ENCODE data around the gene CCS.
A peak's percentile ranks its signal among the peaks of the same experiment; 100 is the strongest.
"Not testable (repeated sequence)": the region's sequence is repeated elsewhere in the genome, so short reads cannot be mapped to it uniquely, and the experiment has no call there.

Gene CCS

DNA sequence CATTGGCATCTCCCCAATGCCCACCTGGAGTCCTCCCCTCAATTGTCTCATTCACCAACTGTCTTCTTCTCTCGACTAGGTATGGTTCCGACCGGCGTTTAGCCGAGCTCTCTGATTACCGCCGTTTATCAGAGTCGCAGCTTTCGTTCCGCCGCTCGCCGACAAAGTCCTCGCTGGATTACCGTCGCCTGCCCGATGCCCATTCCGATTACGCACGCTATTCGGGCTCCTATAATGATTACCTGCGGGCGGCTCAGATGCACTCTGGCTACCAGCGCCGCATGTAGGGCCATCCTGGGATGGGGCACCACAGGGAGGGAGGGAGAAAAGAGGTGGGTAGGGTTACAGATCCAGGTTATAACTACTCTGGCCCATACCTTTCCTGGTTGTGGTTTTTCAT lies 33.4 kb downstream of the CCS start:
- DNase-seq (ENCODE audit: low read depth), result no peak

DNA sequence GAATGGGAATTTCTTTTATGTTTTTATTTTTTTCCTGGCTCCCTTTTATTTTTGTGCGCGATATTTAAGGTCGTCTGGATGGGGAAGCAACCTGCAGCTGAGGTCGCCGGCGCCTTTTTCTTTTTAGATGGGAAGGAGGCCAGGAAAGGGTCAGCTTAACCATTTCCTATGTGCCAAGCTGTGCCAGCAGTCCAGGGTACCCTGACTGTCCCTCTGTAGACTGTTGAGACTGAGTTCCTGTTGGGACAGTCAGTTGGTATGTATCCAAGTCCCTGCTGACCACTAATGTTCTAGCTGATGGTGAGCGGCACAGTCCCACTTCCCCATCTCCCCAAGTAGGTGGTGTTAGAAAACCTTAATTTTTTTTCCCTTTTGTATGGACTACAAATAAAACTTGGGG lies 33.9 kb downstream of the CCS start:
- no peak for DNase-seq (ENCODE audit: low read depth)

DNA sequence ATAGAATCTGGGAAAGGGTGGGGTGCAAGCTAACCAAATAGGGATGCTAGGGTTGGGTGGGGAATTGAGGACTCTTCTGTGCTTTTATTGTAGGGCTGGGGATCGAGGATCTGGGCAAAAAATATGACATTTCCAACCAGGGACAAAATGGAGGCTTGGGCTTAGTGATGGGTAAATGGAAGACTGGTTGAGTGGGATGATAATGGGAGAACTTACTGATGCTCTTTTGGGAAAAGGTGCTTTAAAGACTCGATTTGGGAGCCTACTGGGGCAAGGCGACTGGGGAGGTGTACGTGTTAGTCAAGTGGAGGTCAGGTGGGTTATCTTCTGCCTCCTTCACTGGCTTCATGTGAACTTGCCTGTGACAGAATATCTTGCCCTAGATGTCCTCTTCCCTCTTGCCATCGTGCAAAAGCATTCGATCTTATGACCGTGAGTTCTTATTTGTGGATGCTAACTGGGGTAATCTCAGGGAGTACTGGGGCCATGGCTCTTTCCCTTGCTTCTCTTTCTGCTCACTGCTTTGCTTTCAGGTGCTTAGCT lies 35.1 kb downstream of the CCS start:
- DNase-seq (ENCODE audit: low read depth), result no peak

DNA sequence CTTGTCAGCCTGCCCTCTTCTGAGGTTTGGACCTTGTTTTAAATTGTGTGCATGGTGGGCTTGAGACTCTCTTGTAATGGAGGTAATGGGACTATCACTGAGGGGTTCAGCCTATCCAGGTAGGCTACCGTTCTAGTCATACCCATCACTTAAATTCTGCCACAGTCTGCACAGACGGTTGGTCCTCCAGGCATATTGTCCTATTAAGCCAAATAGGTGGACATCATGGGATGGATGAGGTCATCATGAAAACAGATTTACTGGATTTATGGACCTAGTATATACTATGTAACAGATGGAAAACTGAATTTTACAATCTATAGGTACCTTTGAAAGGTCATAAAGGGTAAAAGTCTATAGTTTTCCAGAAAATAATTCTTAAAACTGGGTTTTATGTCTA lies 36.4 kb downstream of the CCS start:
- DNase-seq (ENCODE audit: low read depth), result no peak

DNA sequence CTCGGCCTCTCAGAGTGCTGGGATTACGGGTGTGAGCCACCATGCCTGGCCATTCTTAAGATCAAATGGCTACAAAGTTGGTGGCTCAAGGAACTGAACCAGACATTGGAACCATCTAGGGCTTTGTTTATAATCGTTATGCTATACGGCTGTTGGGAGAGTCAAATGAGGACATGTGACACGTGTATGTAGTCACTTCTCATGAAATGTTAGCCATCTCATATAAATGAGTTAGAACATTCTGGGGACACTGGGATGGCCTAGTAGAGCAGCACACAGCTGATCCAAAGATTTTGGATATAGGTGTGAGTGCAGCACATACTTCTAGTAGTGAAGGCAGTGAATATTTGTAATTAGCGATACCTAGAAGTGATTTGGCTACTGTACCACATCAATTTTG lies 38.9 kb downstream of the CCS start:
- DNase-seq (ENCODE audit: low read depth), result no peak

DNA sequence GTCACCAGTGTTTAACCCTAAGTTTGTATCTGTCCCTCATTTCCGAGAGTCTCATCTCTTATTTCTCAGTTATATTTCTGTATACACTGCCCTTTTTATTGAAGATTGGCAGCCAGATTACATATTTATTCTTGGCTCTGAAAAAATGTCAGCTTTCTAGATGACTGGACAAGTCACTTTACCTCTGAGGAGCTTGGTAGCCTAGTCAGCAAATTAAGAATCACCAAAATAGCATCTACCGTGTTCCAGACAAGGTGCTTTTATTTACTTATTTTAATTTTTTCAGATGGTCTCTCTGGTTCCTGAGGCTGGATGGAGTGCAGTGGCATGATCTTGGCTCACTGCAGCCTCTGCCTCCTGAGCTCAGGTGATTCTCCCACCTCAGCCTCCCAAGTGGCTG lies 40.0 kb downstream of the CCS start:
- no peak for DNase-seq (ENCODE audit: low read depth)

DNA sequence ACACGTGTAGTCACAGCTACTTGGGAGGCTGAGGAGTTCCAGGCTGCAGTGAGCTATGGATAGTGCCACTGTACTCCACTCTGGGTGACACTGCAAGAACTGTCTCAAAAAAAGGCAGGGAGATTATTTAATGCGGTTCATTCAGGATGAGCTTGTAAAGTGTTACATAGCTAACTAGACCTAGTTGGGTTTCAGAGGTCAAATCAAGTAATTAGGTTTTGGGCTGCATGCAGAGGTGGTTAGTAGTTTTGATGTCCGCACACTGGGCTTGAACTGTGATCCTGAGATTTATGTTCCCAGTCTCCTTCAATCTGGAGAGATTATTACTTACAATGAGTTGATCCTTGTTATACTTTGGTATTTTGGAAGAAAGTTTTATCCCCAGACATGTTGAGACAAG lies 43.4 kb downstream of the CCS start:
- no peak for DNase-seq (ENCODE audit: low read depth)

DNA sequence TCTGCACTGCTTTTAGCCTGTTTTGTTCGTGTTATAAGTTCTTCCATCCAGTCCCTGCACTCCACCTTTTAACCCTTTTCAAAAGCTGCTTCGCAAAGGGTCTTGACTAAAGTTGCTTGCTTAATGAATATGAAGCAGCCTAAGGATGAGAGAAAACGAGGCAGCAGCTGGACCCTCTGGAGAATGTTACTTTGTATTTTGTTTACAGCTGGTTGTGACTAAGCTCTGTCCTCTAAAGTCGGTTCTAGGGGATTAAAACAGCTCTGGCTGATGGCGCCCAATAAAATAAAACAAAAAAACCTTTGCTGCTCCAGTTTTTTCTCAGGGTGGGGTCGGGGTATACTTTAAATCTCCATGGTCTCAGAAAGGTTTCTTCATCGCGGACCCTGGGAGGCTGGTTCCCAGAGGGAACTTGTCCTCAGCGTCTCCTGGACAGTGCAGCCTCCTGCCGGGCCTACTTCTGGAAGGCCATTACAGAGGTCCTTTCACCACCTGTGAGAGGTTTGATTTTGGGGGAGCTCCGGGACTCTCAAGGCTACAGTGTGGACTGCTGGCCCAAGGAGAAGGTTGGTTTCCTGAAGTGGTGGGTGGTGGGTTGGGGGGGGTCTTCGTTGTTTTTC lies 44.7 kb downstream of the CCS start:
- no peak for DNase-seq (ENCODE audit: low read depth)

DNA sequence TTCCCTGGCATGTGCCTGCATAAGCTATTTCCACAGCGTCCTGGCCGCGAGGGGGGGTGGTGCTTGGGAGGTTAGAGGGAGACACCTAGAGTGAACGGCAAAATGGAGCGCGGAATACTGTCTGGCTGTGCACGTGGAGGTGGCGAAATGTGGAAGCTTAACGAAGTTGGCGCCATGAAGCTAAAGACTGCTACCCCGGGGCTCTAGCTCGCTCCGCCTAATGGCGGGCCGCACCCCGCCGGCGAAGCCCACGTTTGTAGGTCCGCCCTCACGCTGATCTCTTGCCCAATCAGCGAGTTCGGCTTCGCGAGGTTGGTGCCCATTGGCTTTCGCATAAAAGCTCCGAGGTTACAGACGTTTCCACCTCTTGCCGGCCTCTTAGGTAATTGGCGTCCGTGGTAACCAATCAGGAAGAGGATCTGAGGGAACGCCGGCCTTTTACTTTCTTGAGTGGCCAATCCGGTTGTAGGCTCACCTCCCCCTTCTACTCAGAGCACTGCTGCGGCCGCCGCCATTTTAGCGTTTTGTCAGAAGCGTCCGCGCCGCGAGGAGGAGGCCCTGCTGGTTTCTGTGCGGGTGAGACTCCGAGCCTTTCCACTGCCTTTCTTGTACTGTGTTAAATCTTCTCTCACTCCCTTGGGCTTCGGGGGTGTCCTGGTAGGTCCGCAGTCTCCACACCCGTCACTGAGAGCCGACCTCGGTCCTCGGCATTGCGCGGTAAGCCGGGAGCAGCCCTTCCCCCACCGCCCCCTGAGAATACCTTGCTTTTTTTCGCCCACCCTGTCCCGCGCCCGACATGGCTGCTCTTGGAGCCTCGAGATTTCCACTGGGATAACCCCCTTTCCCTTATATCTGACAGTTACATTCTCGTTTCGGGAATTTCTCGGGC lies 45.4 kb downstream of the CCS start, which contains the start of gene RBM4:
RBM4 (plus strand) TSS at position 527 of the 889 bp plus-strand sequence. CDS start 1,009 bp downstream, outside the sequence.
- DNase-seq (ENCODE audit: low read depth), result peak; percentile 100

DNA sequence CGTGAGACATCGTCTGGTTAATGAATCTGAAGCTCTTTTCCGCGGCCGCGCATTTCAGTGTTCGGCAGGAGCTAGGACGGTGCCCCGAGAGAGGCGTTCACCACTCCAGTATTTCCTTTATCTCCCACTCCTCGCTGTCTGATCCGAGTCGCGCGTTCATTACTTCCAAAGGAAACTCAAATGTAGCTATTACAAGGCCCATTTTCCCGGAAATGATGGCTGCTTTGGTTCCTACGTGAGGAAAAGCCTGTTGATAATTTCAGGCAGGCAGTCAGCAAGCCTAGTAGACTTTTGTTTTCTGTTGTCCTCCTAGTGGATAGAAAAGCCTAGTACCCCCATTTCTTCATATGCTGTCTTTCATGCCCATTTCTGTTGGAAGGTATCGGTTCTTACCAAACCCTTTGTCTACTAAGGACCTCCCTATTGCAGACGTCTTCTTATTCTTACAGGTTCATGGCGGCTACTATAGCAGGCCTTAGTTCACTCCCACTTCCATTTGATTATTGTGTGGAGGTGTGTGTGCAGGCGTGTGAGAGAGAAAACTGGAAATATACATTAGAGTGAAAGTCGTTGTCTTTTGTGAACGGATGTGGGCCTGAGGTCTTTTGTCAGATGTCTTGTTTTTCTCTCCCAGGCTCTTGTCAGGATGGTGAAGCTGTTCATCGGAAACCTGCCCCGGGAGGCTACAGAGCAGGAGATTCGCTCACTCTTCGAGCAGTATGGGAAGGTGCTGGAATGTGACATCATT lies 46.3 kb downstream of the CCS start:
- peak; percentile 43 for DNase-seq (ENCODE audit: low read depth)

DNA sequence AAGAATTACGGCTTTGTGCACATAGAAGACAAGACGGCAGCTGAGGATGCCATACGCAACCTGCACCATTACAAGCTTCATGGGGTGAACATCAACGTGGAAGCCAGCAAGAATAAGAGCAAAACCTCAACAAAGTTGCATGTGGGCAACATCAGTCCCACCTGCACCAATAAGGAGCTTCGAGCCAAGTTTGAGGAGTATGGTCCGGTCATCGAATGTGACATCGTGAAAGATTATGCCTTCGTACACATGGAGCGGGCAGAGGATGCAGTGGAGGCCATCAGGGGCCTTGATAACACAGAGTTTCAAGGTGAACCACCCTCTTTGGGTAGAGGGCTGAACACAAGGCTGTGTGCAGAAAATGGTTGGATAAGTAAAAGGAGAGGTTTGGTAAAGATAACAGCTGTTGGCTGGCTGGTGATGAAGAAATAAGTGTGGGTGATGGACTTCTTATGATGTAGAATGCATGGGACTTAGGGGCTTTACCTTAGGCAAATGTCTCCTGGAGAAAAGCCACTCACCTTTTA lies 46.9 kb downstream of the CCS start:
- not testable (repeated sequence) for DNase-seq (ENCODE audit: low read depth)

DNA sequence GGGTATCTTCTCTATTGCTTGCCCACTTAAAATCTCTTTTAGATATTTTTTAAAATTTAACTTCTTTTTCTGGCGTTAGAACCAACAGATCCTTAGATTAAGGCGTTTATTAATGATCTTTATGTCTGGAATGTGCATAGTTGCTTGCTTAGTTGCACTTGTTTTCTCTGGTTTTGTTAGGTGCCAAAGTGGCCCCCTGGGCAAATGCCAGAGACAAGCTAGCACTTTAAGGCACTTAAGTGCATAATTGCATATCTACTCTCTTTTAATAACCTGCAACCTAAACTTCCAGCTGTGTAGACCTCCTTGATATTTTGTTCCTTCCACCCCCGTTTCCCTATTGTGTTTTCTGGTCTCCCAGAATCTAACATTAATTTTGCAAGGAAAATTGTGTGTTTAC lies 48.8 kb downstream of the CCS start:
- peak; percentile 25 for DNase-seq (ENCODE audit: low read depth)

DNA sequence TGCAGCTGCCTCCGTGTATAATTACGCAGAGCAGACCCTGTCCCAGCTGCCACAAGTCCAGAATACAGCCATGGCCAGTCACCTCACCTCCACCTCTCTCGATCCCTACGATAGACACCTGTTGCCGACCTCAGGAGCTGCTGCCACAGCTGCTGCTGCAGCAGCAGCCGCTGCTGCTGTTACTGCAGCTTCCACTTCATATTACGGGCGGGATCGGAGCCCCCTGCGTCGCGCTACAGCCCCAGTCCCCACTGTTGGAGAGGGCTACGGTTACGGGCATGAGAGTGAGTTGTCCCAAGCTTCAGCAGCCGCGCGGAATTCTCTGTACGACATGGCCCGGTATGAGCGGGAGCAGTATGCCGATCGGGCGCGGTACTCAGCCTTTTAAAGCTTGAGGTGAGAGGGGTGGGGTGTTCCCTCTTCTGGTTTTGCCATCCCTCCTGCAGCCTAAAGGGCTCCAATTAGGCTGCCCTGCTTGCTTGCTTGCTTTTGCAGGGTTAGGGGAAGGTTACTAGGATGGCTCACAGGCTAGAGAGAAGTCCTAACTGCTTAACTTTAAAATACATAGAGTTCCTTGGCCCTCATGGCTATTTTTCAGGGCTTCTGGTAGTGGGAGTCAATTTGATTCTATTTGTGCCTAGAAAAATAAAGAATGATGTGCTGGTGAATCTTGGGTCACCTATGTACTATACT lies 50.9 kb downstream of the CCS start:
- no peak for DNase-seq (ENCODE audit: low read depth)

DNA sequence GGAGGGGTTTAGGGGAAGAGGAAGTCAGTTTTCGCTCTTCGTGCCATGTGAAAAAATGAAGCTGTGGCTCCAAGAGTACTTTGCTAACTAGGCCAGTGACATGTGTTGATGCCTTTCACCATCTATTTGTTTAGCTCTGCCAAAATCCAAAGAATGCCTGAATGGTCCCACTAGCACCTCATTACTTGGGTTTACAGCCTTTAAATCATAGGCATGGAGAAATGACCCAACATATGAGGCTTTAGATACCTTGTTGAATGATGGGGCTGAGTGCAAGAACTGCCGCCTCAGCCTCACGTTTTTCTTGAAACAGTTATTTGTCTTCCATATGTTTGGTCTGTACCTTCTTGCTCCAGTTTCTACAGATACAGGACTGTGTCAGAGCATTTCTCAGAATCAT lies 53.8 kb downstream of the CCS start:
- DNase-seq (ENCODE audit: low read depth), result no peak

DNA sequence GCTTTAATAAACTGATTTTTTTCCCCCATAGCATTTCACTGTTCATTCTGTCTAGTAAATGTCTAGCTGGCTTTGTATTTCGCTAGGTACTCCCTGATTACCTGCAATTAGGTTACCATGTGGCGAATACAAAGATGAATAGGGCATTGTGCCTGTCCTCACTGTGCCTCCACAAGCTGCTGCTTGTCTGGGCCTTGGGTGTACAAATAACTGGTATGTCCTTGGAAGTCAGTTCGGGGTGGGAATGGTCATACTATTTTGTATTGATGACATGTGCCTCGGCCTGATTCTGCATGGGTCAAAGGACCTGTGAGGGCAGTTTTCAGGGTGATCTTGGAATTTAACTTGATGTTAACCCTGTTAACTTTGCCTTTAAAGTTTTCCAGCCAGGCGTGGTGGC lies 56.9 kb downstream of the CCS start:
- no peak for DNase-seq (ENCODE audit: low read depth)

DNA sequence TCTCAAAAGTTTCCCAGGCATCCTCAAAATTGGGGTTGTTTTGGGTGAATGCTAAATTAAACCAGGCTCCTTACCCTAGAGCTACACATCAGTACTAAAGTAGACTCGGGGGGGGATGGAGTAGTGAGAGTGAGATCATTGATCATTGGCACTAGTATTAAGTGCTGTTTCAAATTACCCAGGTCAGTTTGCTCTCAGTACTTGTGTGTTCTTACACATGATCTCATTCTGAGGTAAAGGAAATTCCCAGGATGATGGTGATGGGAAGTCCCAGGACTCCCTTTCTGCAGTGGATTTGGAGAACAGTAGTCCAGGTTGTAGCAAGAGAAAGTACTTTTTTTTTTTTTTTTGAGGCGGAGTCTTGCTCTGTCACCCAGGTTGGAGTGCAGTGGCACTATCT lies 58.0 kb downstream of the CCS start:
- DNase-seq (ENCODE audit: low read depth), result peak; percentile 30

DNA sequence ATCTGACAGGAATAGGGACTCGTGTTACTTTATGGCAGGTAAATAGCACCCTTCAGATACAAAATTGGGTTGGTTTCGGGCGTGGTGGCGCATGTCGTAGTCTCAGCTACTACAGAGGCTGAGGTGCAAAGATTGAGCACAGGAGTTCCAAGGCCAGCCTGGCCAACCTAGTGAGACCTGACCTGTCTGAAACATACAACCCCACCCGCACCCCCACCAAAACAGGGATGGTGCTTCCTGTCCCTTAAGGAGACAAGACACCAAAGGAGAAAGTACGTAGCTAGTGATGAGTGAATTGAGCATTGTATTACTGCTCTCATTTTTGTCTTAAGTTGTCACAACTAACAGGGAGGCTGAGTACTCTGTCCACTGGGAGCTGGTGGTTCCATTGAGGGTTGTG lies 59.7 kb downstream of the CCS start:
- no peak for DNase-seq (ENCODE audit: low read depth)

DNA sequence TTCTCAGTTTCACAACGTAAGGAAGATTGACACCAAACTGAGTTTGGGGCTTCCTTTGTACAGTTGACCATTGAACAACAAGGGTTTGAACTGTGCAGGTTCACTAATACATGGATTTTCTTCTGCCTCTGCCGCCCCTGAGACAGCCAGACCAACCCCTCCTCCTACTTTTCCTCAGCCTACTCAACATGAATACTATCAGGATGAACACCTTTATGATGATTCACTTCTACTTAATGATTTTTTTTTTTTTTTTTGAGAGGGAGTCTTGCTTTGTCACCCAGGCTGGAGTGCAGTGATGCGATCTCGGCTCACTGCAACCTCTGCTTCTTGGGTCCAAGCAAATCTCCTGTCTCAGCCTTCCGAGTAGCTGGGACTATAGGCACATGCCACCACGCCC lies 60.1 kb downstream of the CCS start:
- DNase-seq (ENCODE audit: low read depth), result peak; percentile 34

Data from amniotic epithelial cell (primary cell).